ENCODE data around the gene LYZL6. TPM values are rescaled to one million over a fixed set of nuclear protein-coding genes. Genes with fewer than 3 reads are reported as not detected.

Gene LYZL6
- total RNA-seq, 1 donor from 2014 or later, result not detected

DNA sequence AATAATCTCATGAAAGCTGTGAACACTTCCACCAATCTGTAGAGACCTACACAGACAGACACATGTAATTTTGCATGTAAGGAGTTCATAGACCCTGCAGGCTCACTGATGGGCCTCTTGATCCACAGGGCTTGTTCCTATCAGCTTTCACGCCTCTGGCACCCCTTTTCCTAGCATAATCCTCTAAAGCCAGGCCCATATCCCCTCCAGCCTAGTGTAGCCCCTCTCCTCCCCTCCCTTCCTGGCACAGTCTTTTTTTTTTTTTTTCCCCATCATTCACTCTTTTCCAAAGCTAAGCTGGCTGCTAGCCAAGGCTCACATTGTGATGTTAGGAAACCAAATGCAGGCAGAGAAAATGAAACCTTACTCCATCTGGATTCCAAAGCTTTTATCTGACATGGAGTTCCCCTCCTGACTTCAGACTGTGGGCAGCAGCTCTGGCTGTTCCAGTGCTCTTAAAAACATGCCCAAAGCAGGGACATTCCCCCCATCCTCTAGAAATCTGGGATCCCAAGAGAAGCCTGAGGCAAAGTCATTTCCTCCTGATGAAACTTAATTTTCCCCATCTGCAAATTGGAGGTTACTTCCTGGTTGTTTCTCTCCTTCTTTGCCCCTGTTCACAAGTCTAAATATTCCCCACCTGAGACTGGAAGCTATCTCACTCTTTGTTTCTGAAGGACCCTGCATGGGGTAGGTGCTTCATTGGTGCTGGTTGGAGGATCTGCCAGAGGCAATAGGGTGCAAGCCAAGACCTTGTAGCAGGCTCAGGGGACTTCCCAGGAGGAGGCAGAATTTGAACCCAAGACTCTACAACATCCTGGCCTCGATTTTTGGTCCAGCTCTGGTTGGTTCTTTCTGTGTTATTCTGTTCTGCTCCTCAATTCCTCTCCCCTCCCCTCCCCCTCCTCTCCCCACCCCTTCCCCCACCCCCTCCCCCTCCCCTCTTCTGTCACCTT lies 53.4 kb downstream of the LYZL6 start:
- TF ChIP-seq, protein P1, sequence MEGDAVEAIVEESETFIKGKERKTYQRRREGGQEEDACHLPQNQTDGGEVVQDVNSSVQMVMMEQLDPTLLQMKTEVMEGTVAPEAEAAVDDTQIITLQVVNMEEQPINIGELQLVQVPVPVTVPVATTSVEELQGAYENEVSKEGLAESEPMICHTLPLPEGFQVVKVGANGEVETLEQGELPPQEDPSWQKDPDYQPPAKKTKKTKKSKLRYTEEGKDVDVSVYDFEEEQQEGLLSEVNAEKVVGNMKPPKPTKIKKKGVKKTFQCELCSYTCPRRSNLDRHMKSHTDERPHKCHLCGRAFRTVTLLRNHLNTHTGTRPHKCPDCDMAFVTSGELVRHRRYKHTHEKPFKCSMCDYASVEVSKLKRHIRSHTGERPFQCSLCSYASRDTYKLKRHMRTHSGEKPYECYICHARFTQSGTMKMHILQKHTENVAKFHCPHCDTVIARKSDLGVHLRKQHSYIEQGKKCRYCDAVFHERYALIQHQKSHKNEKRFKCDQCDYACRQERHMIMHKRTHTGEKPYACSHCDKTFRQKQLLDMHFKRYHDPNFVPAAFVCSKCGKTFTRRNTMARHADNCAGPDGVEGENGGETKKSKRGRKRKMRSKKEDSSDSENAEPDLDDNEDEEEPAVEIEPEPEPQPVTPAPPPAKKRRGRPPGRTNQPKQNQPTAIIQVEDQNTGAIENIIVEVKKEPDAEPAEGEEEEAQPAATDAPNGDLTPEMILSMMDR (conservative IDR thresholded peaks at IDR 0.05), result no peak
- Mint-ChIP-seq H3K4me3 (peak overlapping the region; percentile 17), H3K27ac (peak overlapping the region; percentile 81), H3K4me1 (ENCODE audit: unreplicated experiment) (peaks cover 39% of the 10 kb centered on the region), H3K9me3 (no peaks in the 10 kb centered on the region), H3K27me3 (no peaks in the 10 kb centered on the region), H3K36me3 (no peaks in the 10 kb centered on the region)
- DNase-seq (ENCODE audit: extremely low spot score, unreplicated experiment), result no peak

DNA sequence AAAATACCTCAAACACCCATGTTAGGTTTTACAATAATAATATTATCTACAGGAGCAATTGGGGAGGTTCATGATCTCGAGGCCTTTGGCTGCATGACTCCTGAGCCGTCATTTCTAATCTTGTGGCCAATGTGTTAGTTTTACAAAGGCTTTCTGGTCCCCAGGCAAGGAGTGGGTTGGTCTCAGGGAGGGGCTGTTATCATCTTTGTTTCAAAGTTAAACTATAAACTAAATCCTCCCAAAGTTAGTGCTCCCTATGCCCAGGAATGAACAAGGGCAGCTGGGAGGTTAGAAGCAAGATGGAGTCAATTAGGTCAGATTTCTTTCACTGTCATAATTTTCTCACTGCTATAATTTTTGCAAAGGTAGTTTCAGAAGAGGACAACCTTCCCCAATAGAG lies 54.3 kb downstream of the LYZL6 start:
- Mint-ChIP-seq H3K36me3 (no peaks in the 10 kb centered on the region), H3K4me1 (ENCODE audit: unreplicated experiment) (peaks cover 38% of the 10 kb centered on the region), H3K27ac (no peak overlapping the region), H3K27me3 (no peaks in the 10 kb centered on the region), H3K9me3 (no peaks in the 10 kb centered on the region), H3K4me3 (no peak overlapping the region)
- TF ChIP-seq, protein P1 (conservative IDR thresholded peaks at IDR 0.05), result no peak
- no peak for DNase-seq (ENCODE audit: extremely low spot score, unreplicated experiment)

Other genes with a start within 250 kb of the LYZL6 start
- 6.4 and 29.4 TPM in 2 replicates for gene RASL10B, start 212.1 kb downstream of the LYZL6 start, total RNA-seq (ENCODE audit: low replicate concordance)
- gene GAS2L2, start 190.5 kb downstream of the LYZL6 start, total RNA-seq (ENCODE audit: low replicate concordance), result 0.22 TPM in 1 of 2 replicates, not detected in the other
- gene C17orf50, start 182.8 kb downstream of the LYZL6 start, total RNA-seq (ENCODE audit: low replicate concordance), result not detected in 2 replicates
- gene MMP28, start 148.1 kb downstream of the LYZL6 start, total RNA-seq (ENCODE audit: low replicate concordance), result 0.97 and 1.8 TPM in 2 replicates
- 173 and 223 TPM in 2 replicates for gene TAF15, start 134.2 kb downstream of the LYZL6 start, total RNA-seq (ENCODE audit: low replicate concordance)
- not detected in 2 replicates for gene HEATR9, start 74.8 kb downstream of the LYZL6 start, total RNA-seq (ENCODE audit: low replicate concordance)
- gene CCL5, start 63.4 kb downstream of the LYZL6 start, total RNA-seq (ENCODE audit: low replicate concordance), result 1.1 TPM in 1 of 2 replicates, not detected in the other
- 3.9 and 4.4 TPM in 2 replicates for gene RDM1, start 12.9 kb downstream of the LYZL6 start, total RNA-seq (ENCODE audit: low replicate concordance)
- gene CCL16, start 37.8 kb upstream of the LYZL6 start, total RNA-seq (ENCODE audit: low replicate concordance), result not detected in 2 replicates
- gene CCL14, start 43.0 kb upstream of the LYZL6 start, total RNA-seq (ENCODE audit: low replicate concordance), result not detected in 2 replicates
- 2.0 and 5.0 TPM in 2 replicates for gene CCL15, start 57.8 kb upstream of the LYZL6 start, total RNA-seq (ENCODE audit: low replicate concordance)
- gene CCL23, start 74.3 kb upstream of the LYZL6 start, total RNA-seq (ENCODE audit: low replicate concordance), result not detected in 2 replicates
- gene CCL18, start 120.6 kb upstream of the LYZL6 start, total RNA-seq (ENCODE audit: low replicate concordance), result 0.60 TPM in 1 of 2 replicates, not detected in the other
- not detected in 2 replicates for gene CCL3, start 146.4 kb upstream of the LYZL6 start, total RNA-seq (ENCODE audit: low replicate concordance)
- gene CCL4, start 160.1 kb upstream of the LYZL6 start, total RNA-seq (ENCODE audit: low replicate concordance), result 0.57 TPM in 1 of 2 replicates, not detected in the other
- gene TBC1D3B, start 232.9 kb upstream of the LYZL6 start, total RNA-seq (ENCODE audit: low replicate concordance), result 14.5 and 18.0 TPM in 2 replicates